ENCODE measurements around the gene HIVEP2. TPM values are rescaled to one million over a fixed set of nuclear protein-coding genes. Genes with fewer than 3 reads are reported as not detected.
A peak's percentile ranks its signal among the peaks of the same experiment; 100 is the strongest.

Gene HIVEP2
- total and polyA plus RNA-seq, 2 donors from 2014 or later = 2.4 to 26.0 TPM

GRCh38 chr6:142947714-142948480 is 2.9 kb upstream of the HIVEP2 start:
- peak overlapping the region; percentile 20 to 98 (median 66) for H3K9ac ChIP-seq (ENCODE audit: low read length in 3 of 3)
- H3K36me3 ChIP-seq (ENCODE audit: control insufficient read depth in 2 of 3, insufficient read depth in 3 of 3, low read length in 3 of 3) = no peaks in the 10 kb centered on the region
- TF ChIP-seq CTCF (IDR thresholded peaks at IDR 0.05; ENCODE audit: borderline replicate concordance, extremely low read depth, insufficient read depth) = no peak
- intact Hi-C loops (cut with DNase I) = no loop called here
- peaks cover 0 to 10% (median 0%) of the 10 kb centered on the region in 3 donors for H3K4me1 ChIP-seq (ENCODE audit: control insufficient read depth in 2 of 3, insufficient read depth in 2 of 3, low read depth in 1 of 3, low read length in 3 of 3)
- no peak for FAIRE-seq
- DNase-seq = peak in 2 of 5 donors; percentile 34 to 84
- no peaks in the 10 kb centered on the region for H3K27me3 ChIP-seq (ENCODE audit: control insufficient read depth, insufficient read depth, low read length)
- H3K27ac ChIP-seq (ENCODE audit: low read depth in 2 of 2, low read length in 2 of 2) = peak overlapping the region; percentile 98 to 99
- H3K4me3 ChIP-seq (ENCODE audit: low read length in 3 of 3) = peak overlapping the region; percentile 60 to 83 (median 73)
- H3K9me3 ChIP-seq (ENCODE audit: control insufficient read depth in 2 of 3, insufficient read depth in 1 of 3, low read length in 3 of 3) = no peaks in the 10 kb centered on the region

GRCh38 chr6:142946924-142947713 is 2.1 kb upstream of the HIVEP2 start:
- peak; percentile 73 to 94 (median 87) for DNase-seq
- Histone ChIP-seq H3K27me3 (ENCODE audit: control insufficient read depth, insufficient read depth, low read length) (no peaks in the 10 kb centered on the region), H3K27ac (ENCODE audit: low read depth in 2 of 2, low read length in 2 of 2) (peak overlapping the region; percentile 98 to 99), H3K36me3 (ENCODE audit: control insufficient read depth in 2 of 3, insufficient read depth in 3 of 3, low read length in 3 of 3) (no peaks in the 10 kb centered on the region), H3K4me3 (ENCODE audit: low read length in 3 of 3) (peak overlapping the region; percentile 81 to 84 (median 83)), H3K9ac (ENCODE audit: low read length in 3 of 3) (peak overlapping the region; percentile 70 to 98 (median 87)), H3K4me1 (ENCODE audit: control insufficient read depth in 2 of 3, insufficient read depth in 2 of 3, low read depth in 1 of 3, low read length in 3 of 3) (peaks cover 0 to 16% (median 0%) of the 10 kb centered on the region in 3 donors), H3K9me3 (ENCODE audit: control insufficient read depth in 2 of 3, insufficient read depth in 1 of 3, low read length in 3 of 3) (no peaks in the 10 kb centered on the region)
- no peak for FAIRE-seq
- TF ChIP-seq CTCF (IDR thresholded peaks at IDR 0.05; ENCODE audit: borderline replicate concordance, extremely low read depth, insufficient read depth) = no peak
- intact Hi-C loops (cut with DNase I) = no loop called here

GRCh38 chr6:142946181-142946923 is 1.4 kb upstream of the HIVEP2 start:
- intact Hi-C loops (cut with DNase I) = no loop called here
- Histone ChIP-seq H3K4me1 (ENCODE audit: control insufficient read depth in 2 of 3, insufficient read depth in 2 of 3, low read depth in 1 of 3, low read length in 3 of 3) (peaks cover 0 to 16% (median 0%) of the 10 kb centered on the region in 3 donors), H3K9me3 (ENCODE audit: control insufficient read depth in 2 of 3, insufficient read depth in 1 of 3, low read length in 3 of 3) (no peaks in the 10 kb centered on the region), H3K9ac (ENCODE audit: low read length in 3 of 3) (peak overlapping the region; percentile 70 to 100 (median 87)), H3K27me3 (ENCODE audit: control insufficient read depth, insufficient read depth, low read length) (no peaks in the 10 kb centered on the region), H3K4me3 (ENCODE audit: low read length in 3 of 3) (peak overlapping the region; percentile 81 to 84 (median 83)), H3K36me3 (ENCODE audit: control insufficient read depth in 2 of 3, insufficient read depth in 3 of 3, low read length in 3 of 3) (no peaks in the 10 kb centered on the region), H3K27ac (ENCODE audit: low read depth in 2 of 2, low read length in 2 of 2) (peak overlapping the region; percentile 98 to 99)
- no peak for TF ChIP-seq CTCF (IDR thresholded peaks at IDR 0.05; ENCODE audit: borderline replicate concordance, extremely low read depth, insufficient read depth)
- no peak for FAIRE-seq
- DNase-seq = peak; percentile 96 to 100 (median 97)
